ENCODE results near the gene RAI1. TPM values are rescaled to one million over a fixed set of nuclear protein-coding genes. Genes with fewer than 3 reads are reported as not detected.

The RAI1 gene
- total RNA-seq, 1 donor = 16.0 TPM

DNA sequence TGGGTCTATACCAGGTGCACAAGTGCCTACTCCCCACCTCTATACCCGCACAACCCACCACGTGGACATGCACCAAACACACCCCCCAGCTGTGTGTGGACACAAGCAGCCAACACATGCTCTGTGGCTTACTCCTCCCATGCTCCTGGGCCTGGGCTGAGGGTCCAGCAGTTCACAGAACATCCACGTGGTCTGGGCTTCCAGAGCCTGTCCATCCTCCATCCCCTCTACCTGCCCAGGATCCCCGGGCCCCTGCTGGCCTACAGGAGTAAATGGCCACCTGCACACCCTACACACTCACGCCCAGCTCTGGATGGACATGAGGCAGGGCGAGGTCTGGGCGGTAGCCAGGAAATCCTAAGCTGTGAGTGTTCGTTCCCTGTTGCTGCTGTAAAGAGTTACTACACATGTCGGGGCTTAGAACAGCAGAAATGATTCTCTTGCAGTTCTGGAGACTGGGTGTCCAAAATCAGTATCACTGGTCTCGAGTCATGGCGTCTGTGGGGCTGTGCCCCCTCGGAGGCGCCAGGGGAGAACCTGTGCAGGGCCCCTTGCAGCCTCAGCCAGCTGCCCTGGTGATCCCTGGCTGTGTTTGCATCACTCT lies 15.0 kb upstream of the RAI1 start:
- DNase-seq (ENCODE audit: low read depth) = peak; percentile 57
- no peak overlapping the region for H3K4me3 ChIP-seq (ENCODE audit: low read depth, low read length)
- TF ChIP-seq, protein P1, sequence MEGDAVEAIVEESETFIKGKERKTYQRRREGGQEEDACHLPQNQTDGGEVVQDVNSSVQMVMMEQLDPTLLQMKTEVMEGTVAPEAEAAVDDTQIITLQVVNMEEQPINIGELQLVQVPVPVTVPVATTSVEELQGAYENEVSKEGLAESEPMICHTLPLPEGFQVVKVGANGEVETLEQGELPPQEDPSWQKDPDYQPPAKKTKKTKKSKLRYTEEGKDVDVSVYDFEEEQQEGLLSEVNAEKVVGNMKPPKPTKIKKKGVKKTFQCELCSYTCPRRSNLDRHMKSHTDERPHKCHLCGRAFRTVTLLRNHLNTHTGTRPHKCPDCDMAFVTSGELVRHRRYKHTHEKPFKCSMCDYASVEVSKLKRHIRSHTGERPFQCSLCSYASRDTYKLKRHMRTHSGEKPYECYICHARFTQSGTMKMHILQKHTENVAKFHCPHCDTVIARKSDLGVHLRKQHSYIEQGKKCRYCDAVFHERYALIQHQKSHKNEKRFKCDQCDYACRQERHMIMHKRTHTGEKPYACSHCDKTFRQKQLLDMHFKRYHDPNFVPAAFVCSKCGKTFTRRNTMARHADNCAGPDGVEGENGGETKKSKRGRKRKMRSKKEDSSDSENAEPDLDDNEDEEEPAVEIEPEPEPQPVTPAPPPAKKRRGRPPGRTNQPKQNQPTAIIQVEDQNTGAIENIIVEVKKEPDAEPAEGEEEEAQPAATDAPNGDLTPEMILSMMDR (IDR thresholded peaks at IDR 0.05; ENCODE audit: insufficient read depth, low read depth, low read length) = no peak

DNA sequence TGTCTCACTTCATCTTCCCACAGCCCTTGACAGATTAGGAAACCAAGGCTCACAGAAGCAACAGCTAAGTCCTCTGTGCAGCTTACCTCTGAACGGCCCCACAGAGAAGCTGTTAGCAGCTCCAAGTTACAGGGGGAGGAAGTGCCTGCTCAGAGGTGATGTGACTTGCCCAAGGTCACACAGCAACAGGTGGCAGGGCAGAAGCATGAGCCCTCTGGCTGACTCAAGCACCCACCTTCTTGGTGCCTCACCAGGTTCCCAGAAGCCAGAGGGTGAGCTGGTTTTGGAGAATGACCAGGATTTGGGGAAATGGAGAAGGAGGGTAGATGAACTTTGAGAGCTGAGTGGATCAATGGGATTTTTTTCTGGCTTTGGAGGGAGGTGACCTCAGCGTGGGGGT lies 14.0 kb upstream of the RAI1 start:
- H3K4me3 ChIP-seq (ENCODE audit: low read depth, low read length) = no peak overlapping the region
- TF ChIP-seq, protein P1 (IDR thresholded peaks at IDR 0.05; ENCODE audit: insufficient read depth, low read depth, low read length) = no peak
- DNase-seq (ENCODE audit: low read depth) = no peak

DNA sequence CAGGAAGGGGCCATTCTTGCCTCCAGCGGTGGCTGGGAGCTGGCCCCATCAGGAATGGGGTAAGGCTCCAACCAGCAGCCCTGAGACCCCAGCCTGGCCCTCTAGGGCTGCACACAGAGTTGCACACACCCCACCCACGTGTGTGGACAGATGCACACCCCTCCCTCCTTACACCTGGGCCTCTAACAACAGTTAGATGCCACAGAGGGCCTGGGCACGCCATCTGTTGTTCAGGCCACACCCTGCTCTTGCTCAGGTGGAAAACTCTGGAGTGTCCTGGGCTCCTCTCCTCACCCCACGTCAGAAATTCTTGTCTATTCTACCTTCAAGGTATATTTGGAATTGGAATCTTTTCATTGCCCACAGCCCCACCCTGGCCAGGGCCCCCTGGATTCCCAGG lies 13.3 kb upstream of the RAI1 start:
- DNase-seq (ENCODE audit: low read depth) = no peak
- TF ChIP-seq, protein P1 (IDR thresholded peaks at IDR 0.05; ENCODE audit: insufficient read depth, low read depth, low read length) = no peak
- H3K4me3 ChIP-seq (ENCODE audit: low read depth, low read length) = no peak overlapping the region

DNA sequence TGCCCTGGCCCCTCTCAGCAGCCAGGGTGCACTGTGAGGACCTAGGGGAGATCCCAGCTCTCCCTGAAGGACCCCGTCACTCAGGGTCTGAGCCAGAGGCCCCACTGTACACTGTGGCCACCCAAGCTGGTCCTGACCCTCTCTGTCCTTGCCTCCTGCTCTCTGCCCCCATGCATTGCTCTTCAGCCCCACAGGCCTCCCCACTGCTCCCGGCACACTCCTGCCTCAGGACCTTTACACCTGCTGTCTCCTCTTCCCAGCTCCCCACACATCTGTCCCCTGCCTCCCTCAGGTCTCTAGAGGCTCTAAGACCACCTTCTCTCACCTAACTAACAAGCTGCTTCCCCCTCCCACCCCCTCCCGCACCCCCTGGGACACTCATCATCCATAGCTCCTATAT lies 12.9 kb upstream of the RAI1 start:
- DNase-seq (ENCODE audit: low read depth) = no peak
- no peak overlapping the region for H3K4me3 ChIP-seq (ENCODE audit: low read depth, low read length)
- TF ChIP-seq, protein P1 (IDR thresholded peaks at IDR 0.05; ENCODE audit: insufficient read depth, low read depth, low read length) = no peak

DNA sequence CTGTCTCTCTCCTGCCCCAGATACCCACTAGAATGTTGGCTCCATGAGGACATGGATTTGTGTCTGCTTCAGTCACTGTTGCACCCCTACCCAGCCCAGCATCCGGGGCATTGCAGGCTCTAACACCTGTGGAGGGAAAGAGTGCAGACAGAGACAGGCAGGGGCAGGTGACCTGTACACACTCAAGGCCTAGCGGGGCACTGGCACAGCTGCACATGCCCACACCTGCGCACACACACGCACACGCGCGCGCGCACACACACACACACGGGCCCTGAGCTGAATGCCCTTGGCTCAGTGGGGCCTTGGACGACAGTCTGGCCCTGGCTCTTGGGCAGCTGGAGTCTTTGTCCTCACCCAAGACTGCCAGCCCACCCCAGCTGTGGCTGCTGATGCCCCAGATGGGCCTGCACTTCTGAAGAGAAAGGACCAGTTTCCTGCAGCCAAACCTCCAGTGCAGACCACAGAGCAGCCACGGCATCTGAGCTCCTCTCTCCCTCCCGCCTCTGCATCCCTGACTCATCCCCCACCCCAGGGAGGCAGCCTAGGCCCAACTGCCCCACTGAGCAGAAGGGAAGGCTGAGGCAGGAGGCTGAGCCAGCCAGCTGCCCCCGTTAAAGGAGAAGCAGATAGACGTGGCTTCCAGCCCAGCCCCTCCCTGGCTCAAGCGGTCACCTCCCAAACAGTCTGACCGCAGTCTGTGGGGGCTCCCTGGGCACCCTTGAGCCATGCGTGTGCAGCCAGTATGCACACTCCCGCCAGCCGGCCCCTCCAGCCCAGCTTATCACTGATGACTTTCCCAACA lies 12.3 kb upstream of the RAI1 start:
- TF ChIP-seq, protein P1 (IDR thresholded peaks at IDR 0.05; ENCODE audit: insufficient read depth, low read depth, low read length) = no peak
- H3K4me3 ChIP-seq (ENCODE audit: low read depth, low read length) = no peak overlapping the region
- DNase-seq (ENCODE audit: low read depth) = no peak

DNA sequence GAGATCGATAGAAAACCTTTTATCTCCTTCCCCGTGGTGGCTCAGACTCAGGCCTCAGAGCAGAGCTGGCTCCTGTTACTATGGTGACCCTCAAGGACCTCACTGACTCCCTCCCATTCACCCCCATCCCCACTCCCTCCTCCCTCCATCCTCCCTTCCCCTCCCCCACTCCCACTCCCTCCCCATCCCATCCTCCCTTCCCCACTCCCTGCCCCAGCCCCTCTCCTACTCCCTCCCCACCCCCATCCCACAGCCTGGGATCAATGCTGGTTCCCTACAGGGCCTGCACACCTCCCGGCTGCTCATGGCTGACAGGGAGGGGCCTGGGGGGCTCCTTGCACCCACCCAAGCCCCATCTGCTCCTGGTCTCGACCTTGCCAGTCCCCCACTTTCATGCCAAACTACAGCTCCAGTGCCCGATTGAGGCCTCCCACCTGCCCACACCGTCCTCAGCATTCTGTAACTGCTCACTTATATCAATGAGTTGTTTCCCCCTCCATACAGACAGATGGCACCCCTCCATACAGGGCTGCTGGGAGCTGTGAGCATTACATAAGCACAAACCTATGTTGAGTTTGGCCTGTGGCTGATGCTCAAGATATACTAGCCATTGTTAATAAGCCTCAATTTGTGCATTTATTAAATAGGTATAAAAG lies 11.6 kb upstream of the RAI1 start:
- no peak overlapping the region for H3K4me3 ChIP-seq (ENCODE audit: low read depth, low read length)
- DNase-seq (ENCODE audit: low read depth) = no peak
- TF ChIP-seq, protein P1 (IDR thresholded peaks at IDR 0.05; ENCODE audit: insufficient read depth, low read depth, low read length) = no peak

All from fibroblast of villous mesenchyme (primary cell).